ENCODE results near the gene RAB3GAP1.
"Not testable (repeated sequence)": the region's sequence is repeated elsewhere in the genome, so short reads cannot be mapped to it uniquely, and the experiment has no call there.

RAB3GAP1 gene

DNA sequence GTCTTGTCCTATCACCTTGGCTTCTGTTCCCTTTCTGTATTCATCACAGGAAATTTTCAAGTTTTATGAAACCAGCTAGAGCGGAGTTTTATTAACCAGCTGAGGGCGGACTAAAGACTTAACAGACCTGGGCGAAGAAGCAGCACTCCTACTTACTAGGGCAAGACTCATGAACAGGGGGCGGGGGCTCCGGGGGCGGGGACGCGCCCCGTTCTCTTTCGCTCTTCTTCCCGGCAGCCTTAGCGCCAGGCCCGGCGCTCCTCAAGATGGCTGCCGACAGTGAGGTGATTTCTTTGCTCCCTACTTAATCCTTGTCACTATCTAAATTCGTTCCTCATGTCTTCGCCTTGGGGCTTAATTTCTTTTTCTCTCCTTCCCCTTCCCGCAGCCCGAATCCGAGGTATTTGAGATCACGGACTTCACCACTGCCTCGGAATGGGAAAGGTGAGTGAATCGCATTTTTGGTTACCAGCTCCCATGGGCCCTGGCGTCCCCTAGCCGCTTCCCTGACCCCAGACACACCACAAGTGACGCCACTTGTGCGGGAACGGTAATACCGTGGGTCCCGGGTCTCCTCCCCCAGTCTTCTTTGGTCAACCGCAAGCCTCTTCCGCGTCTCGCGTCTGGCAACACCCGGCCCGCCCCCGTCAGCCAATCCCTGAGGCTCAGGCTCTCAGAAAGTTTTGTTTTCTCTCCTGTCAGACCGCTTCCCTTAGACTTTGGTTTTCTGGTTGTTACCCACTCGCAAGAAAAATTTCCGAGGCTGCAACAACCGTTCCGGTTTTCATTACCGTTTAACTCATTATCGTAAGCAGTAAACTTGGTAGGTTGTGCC, at the start of gene RAB3GAP1:
RAB3GAP1 (plus strand) TSS at position 251 of the 835 bp plus-strand sequence; CDS start at position 267, 16 bp downstream.
- peak; percentile 87 for DNase-seq
- in situ Hi-C loops (cut with MboI; ENCODE audit: low pct_unique_long_range_greater_than_20kb, low sequenced_read_pairs), result no loop called here

DNA sequence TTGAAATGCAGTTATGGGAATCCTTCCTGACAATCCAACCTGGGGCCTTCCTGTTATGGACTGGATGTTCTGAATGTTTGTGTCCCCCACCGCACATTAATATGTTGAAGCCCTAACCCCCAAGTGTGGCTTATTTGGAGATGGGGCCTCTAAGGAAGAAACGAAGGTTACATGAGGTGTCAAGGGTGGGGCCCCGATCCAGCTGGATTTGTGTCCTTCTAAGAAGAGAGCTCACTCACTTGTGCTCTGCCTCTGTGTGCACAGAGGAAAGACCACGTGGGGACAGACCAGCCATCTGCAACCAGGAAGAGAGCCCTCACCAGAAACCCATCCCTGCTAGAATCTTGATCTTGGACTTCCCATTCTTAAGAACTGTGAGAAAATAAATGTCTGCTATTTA, 49.3 kb upstream of the RAB3GAP1 start:
- DNase-seq, result no peak
- in situ Hi-C loops (cut with MboI; ENCODE audit: low pct_unique_long_range_greater_than_20kb, low sequenced_read_pairs), result no loop called here

GRCh38 chr2:135004005-135004746, 47.9 kb upstream of the RAB3GAP1 start:
- DNase-seq, result peak; percentile 79
- in situ Hi-C loops (cut with MboI; ENCODE audit: low pct_unique_long_range_greater_than_20kb, low sequenced_read_pairs), result no loop called here

DNA sequence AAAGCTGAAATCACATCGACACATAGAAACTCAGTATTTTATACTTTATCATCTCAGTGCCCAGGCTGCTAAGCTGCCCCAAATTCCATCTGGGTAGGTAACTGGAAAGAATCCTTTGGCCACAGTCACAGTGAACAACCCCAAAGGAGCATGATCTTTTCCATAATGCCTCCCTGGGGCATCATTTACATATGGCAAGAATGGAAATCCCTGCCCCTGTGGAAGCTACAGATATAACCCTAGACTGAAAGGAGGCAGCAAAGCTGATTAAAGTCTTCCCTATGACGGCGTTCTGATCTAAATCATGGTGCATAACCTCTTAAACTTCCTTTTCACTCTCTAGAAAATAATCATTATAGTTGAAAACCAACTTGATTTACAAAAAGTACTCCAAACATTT, 46.3 kb upstream of the RAB3GAP1 start:
- in situ Hi-C loops (cut with MboI; ENCODE audit: low pct_unique_long_range_greater_than_20kb, low sequenced_read_pairs), result no loop called here
- DNase-seq, result no peak

DNA sequence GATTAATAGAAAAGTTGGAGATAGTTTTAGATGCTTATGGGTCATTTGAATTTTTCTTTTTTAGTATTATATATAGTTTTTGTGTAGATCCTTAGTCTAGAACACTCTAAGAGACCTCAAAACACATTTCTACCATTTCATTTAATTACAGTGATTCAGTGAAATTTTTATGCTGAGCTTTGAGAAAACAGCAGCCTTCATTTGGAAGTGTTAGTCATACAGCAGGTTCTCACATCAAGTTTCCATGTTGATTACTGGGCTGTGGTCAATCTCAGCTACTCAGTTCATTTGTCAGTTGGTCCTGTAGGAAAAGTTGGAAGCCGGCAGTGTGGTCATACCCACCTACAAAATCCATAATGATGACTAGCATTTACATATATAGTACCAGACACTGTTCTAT, 42.8 kb upstream of the RAB3GAP1 start:
- in situ Hi-C loops (cut with MboI; ENCODE audit: low pct_unique_long_range_greater_than_20kb, low sequenced_read_pairs), result no loop called here
- DNase-seq, result no peak

DNA sequence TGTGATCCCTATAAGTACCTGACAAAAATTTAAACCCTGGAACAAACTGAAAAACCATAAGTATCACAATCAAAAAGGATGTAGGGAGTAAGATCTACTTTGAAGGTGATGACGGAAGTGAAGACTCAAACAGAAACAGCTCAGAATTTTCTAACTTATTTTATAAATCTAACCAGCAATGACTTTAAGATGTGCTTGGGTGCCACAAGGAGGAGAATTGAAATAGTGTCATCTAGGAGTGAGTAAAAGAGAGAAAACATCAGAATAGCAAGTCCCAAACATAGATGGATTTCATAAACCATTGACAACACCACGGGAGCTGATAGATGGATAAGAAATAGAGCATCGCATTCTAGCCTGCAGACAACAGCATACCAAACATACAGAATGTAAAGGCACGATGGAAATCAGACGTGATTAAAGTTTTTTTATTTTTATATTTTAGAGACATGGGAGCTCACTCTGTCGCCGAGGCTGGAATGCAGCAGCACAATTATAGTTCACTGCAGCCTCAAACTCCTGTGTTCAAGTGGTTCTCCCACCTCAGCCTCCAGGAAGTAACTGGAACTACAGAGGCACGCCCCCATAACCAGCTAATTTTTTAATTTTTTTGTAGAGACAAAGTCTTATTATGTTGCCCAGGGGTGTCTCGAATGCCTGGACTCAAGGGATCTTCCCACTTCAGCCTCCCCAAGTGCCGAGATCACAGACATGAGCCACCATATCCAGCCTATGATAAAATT, 41.7 kb upstream of the RAB3GAP1 start:
- no peak for DNase-seq
- in situ Hi-C loops (cut with MboI; ENCODE audit: low pct_unique_long_range_greater_than_20kb, low sequenced_read_pairs), result no loop called here

DNA sequence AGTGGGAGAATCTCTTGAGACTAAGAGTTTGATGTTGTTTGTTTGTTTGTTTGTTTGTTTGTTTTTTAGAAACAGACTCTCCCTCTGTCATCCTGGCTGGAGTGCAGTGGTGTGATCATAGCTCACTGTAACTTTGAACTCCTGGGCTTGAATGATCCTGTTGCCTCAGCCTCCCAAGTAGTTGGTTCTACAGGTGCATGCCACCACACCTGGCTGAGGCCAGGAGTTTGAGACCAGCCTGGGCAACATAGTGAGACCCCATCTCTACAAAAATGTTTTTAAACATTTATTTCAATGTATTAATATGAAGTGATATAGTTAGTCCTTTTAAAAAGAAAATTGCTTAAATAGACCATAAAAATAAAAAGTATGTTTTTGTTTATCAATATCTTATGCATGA, 40.5 kb upstream of the RAB3GAP1 start:
- in situ Hi-C loops (cut with MboI; ENCODE audit: low pct_unique_long_range_greater_than_20kb, low sequenced_read_pairs), result no loop called here
- no peak for DNase-seq

- DNase-seq, result no peak
- in situ Hi-C loops (cut with MboI; ENCODE audit: low pct_unique_long_range_greater_than_20kb, low sequenced_read_pairs), result no loop called here
Measured at GRCh38 chr2:135021618-135022017, 30.5 kb upstream of the RAB3GAP1 start.

GRCh38 chr2:135022952-135023880, 28.9 kb upstream of the RAB3GAP1 start:
- DNase-seq, result no peak
- in situ Hi-C loops (cut with MboI; ENCODE audit: low pct_unique_long_range_greater_than_20kb, low sequenced_read_pairs), result no loop called here

- in situ Hi-C loops (cut with MboI; ENCODE audit: low pct_unique_long_range_greater_than_20kb, low sequenced_read_pairs), result no loop called here
- DNase-seq, result no peak
Measured at GRCh38 chr2:135023886-135024485, 28.1 kb upstream of the RAB3GAP1 start.

DNA sequence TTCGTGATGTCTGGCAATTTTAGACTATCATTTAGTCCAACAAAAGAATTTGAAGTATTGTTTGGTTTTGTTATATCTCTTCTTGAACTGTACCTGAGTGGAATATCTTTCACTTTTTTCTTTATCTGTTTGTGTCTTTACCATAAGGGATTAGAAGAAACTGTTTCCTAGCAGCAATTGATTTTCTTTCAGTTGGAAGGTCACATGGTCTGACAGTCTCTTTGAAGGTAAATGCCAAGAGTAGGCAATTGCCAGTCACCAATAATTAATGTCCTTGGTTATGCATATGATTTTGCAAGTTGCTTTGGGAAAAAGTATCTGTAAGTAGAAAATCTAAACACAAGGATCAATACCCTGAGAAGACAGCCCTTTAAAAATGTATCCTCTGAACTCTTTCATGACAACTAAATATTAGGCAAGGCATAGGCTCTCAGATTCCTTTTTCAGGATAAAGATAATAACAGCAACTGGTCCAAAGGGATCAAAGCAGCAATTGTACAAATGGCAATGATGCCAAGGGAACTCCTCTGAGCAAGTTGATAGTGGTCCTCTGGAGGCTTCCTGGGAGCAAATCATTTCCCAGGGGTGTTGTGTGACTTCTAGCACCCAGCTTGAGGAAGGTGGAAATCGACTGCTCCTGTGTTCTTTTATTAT, 22.5 kb upstream of the RAB3GAP1 start:
- in situ Hi-C loops (cut with MboI; ENCODE audit: low pct_unique_long_range_greater_than_20kb, low sequenced_read_pairs), result no loop called here
- no peak for DNase-seq

- peak; percentile 28 for DNase-seq
- in situ Hi-C loops (cut with MboI; ENCODE audit: low pct_unique_long_range_greater_than_20kb, low sequenced_read_pairs), result no loop called here
Measured at GRCh38 chr2:135030826-135031225, 21.3 kb upstream of the RAB3GAP1 start.

GRCh38 chr2:135033216-135033615, 18.9 kb upstream of the RAB3GAP1 start:
- DNase-seq; in situ Hi-C loops (cut with MboI; ENCODE audit: low pct_unique_long_range_greater_than_20kb, low sequenced_read_pairs): not testable (repeated sequence)

- no peak for DNase-seq
- in situ Hi-C loops (cut with MboI; ENCODE audit: low pct_unique_long_range_greater_than_20kb, low sequenced_read_pairs), result no loop called here
Measured at GRCh38 chr2:135037831-135038230, 14.3 kb upstream of the RAB3GAP1 start.

- in situ Hi-C loops (cut with MboI; ENCODE audit: low pct_unique_long_range_greater_than_20kb, low sequenced_read_pairs), result no loop called here
- DNase-seq, result peak; percentile 15
Measured at GRCh38 chr2:135043345-135043744, 8.7 kb upstream of the RAB3GAP1 start.

DNA sequence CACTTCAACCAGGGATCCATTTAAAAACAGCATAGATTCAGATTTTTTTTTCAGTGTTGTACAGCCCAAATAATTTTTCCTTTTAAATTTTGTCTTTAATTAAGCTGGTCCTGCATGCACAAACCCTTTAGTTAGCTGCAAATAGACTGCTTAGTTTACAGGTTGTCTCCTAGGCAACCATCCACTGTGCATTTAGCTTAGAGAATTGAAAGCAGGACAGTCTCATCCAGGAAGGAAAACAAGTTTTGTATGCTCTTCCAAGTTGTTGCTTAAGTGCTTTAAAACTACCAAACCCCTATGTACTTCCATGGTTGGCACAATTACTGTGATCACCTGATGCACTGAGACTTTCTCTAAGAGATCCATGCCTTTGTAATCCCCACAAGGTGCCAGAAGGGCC, 4.8 kb upstream of the RAB3GAP1 start, which contains the start of gene MAP3K19:
MAP3K19 (minus strand) TSS at position 148 of the 400 bp plus-strand sequence. CDS start 22,800 bp downstream, outside the sequence.
- no peak for DNase-seq
- in situ Hi-C loops (cut with MboI; ENCODE audit: low pct_unique_long_range_greater_than_20kb, low sequenced_read_pairs), result no loop called here

GRCh38 chr2:135048122-135048521, 4.0 kb upstream of the RAB3GAP1 start:
- no peak for DNase-seq
- in situ Hi-C loops (cut with MboI; ENCODE audit: low pct_unique_long_range_greater_than_20kb, low sequenced_read_pairs), result no loop called here

DNA sequence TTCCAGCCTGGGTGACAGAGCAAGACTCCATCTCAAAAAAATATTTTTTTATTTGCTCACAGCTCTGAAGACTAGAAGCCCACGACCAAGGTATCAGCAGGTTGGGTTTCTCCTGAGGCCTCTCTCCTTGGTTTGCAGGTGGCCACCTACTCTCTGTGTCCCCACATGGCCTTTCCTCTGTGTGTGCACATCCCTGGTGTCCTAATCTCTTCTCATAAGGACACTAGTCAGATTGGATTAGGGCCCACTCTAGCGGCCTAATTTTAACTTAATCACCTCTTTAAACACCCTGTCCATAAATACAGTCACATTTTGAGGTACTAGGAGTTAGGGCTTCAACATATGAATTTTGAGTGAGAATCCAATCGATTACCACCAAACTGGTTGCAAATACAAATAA, 2.0 kb upstream of the RAB3GAP1 start:
- in situ Hi-C loops (cut with MboI; ENCODE audit: low pct_unique_long_range_greater_than_20kb, low sequenced_read_pairs), result no loop called here
- no peak for DNase-seq
